ENCODE results near the gene PSMB2. TPM values are rescaled to one million over a fixed set of nuclear protein-coding genes. Genes with fewer than 3 reads are reported as not detected.

PSMB2 gene
- total and polyA plus RNA-seq, 2 of the 8 experiments (the other 6 are each of a cell fraction or from before 2014, with no cell fraction given) = 91.4 to 101 TPM

DNA sequence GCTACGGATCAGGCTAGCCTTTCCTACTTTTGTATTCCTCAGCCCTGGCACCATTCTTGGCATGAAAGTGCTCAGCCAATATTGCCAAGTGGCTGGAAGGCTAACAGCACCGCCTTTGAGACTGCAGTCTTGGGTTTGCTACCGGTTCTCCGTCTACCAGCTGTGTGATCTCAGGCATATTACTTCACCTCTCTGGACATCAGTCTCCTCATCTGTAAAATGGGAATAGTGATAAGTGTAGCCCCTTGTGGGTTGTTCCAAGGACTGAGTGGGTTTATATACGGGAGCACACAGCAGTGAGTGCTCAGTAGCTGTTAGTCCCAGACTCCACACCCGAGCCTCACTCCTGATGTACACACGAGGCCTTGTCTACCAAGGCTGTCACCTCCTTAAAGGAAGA is 54.5 kb downstream of the PSMB2 start:
- no peak overlapping the region for H2AK5ac ChIP-seq (ENCODE audit: low read depth, low read length)
- H3K4me3 ChIP-seq (ENCODE audit: extremely low read depth in 1 of 4, insufficient read depth in 2 of 4, low read depth in 3 of 4, low read length in 4 of 4) = no peak overlapping the region
- H3K23ac ChIP-seq (ENCODE audit: insufficient read length) = no peak overlapping the region
- no peak overlapping the region for H2BK12ac ChIP-seq (ENCODE audit: low read depth, low read length)
- H2AFZ ChIP-seq (ENCODE audit: low read length) = no peak overlapping the region
- no peak overlapping the region for H3K14ac ChIP-seq (ENCODE audit: insufficient read length)
- H3K4me2 ChIP-seq (ENCODE audit: insufficient read depth in 1 of 2, low read depth in 2 of 2, low read length in 2 of 2) = no peak overlapping the region
- H4K5ac ChIP-seq (ENCODE audit: insufficient read length, low read depth, low read length) = no peak overlapping the region
- no peak overlapping the region for H3K18ac ChIP-seq (ENCODE audit: extremely low read depth, low read length)
- H3K36me3 ChIP-seq (ENCODE audit: control insufficient read depth in 2 of 4, insufficient read depth in 4 of 4, low read length in 3 of 4) = no peaks in the 10 kb centered on the region
- no peaks in the 10 kb centered on the region for H3K9me3 ChIP-seq (ENCODE audit: insufficient read depth in 2 of 2, low read depth in 1 of 2, low read length in 1 of 2)
- H4K8ac ChIP-seq (ENCODE audit: extremely low read depth, insufficient read depth, low read length) = no peak overlapping the region; the same call in 1 of the 2 replicates
- no peaks in the 10 kb centered on the region; the same call in 1 of the 2 replicates for H3K23me2 ChIP-seq (ENCODE audit: low read depth, low read length)
- 0 out of 2 replicates have a peak, but pooled peaks cover 2% of the 10 kb centered on the region for H3K79me1 ChIP-seq (ENCODE audit: low read depth, low read length)
- ChIA-PET CTCF (ENCODE audit: partially characterized antibody) (interaction anchor here (0.6 to 4.4 kb wide), 4 partner anchors 16 to 129 kb away, joined by 3 to 20 read pairs (median 4); no protein-coding TSS in a partner anchor), POLR2A (ENCODE audit: partially characterized antibody) (interaction anchor here (2.7 kb wide), 1 partner anchor 13 kb away, joined by 10 read pairs; no protein-coding TSS in a partner anchor)
- H2BK15ac ChIP-seq (ENCODE audit: low read length) = no peak overlapping the region
- no peak overlapping the region for H2BK20ac ChIP-seq (ENCODE audit: low read length)
- H3K79me2 ChIP-seq (ENCODE audit: control insufficient read depth in 1 of 2, insufficient read depth in 2 of 2, low read length in 2 of 2) = no peaks in the 10 kb centered on the region
- H3K27me3 ChIP-seq (replicated peaks in 1 of 4; ENCODE audit: control insufficient read depth in 3 of 4, extremely low read depth in 1 of 4, insufficient read depth in 3 of 4, low read length in 3 of 4) = peaks cover 0 to 2% (median 0%) of the 10 kb centered on the region in 4 experiments; a peak in 1 of 7 replicates
- peaks cover 0 to 8% (median 3%) of the 10 kb centered on the region in 4 experiments; a peak in 3 of 7 replicates for H3K4me1 ChIP-seq (replicated peaks in 1 of 4; ENCODE audit: control insufficient read depth in 3 of 4, insufficient read depth in 4 of 4, low read length in 3 of 4)
- no peak overlapping the region for H3K4ac ChIP-seq (replicated peaks; ENCODE audit: insufficient read length, low read depth, low read length)
- H4K91ac ChIP-seq (replicated peaks; ENCODE audit: insufficient read length, low read length) = no peak overlapping the region
- DNase-seq (ENCODE audit: low read depth in 1 of 2, low spot score in 2 of 2) (no peak), FAIRE-seq (no peak)
- no peak overlapping the region for H3K56ac ChIP-seq (replicated peaks; ENCODE audit: insufficient read length, low read depth, low read length)
- WGBS, 2 experiments (ENCODE audit: extremely low coverage in 1 of 2, insufficient coverage in 1 of 2, insufficient read length in 1 of 2, insufficient replicate concordance in 2 of 2, low coverage in 1 of 2, low lambda C conversion rate in 2 of 2, missing lambda C conversion rate in 1 of 2) = 89% methylated on average over 7 of the region's 7 CpGs; no CpG with 5 or more reads in 1 of the 2 experiments
- no peak overlapping the region for H2BK5ac ChIP-seq (ENCODE audit: low read depth, low read length)
- H4K20me1 ChIP-seq (replicated peaks in 1 of 2; ENCODE audit: control insufficient read depth in 1 of 2, insufficient read depth in 2 of 2, low read length in 2 of 2) = peaks cover 0 to 16% of the 10 kb centered on the region in 2 experiments
- no peak overlapping the region for H3K27ac ChIP-seq (ENCODE audit: low read depth, low read length)
- no peak for TF ChIP-seq SIN3A (conservative IDR thresholded peaks at IDR 0.05 in 1 of 2, IDR thresholded peaks at IDR 0.05 in 1 of 2; ENCODE audit: low read depth in 1 of 2, low read length in 2 of 2)
- no peak for TF ChIP-seq POLR2A (IDR thresholded peaks at IDR 0.05; ENCODE audit: control extremely low read depth in 1 of 2, low read depth in 2 of 2, low read length in 2 of 2)
- TF ChIP-seq TEAD4 (IDR thresholded peaks at IDR 0.05; ENCODE audit: low read depth, low read length) = no peak
- no peak for TF ChIP-seq TBP (IDR thresholded peaks at IDR 0.05; ENCODE audit: low read depth, low read length)
- TF ChIP-seq RBBP5 (IDR thresholded peaks at IDR 0.05; ENCODE audit: borderline replicate concordance, low read depth, low read length) = no peak
- TF ChIP-seq JUND (IDR thresholded peaks at IDR 0.05; ENCODE audit: low read length) = no peak
- no peak for TF ChIP-seq CHD2 (IDR thresholded peaks at IDR 0.05; ENCODE audit: low read length)
- TF ChIP-seq TAF1 (IDR thresholded peaks at IDR 0.05; ENCODE audit: low read depth, low read length) = no peak
- TF ChIP-seq BCL11A (IDR thresholded peaks at IDR 0.05; ENCODE audit: low read depth in 2 of 2, low read length in 2 of 2) = no peak
- H3K9ac ChIP-seq (replicated peaks in 1 of 4; ENCODE audit: extremely low read depth in 1 of 4, low read depth in 3 of 4, low read length in 3 of 4) = no peak overlapping the region
- H2BK120ac ChIP-seq (replicated peaks; ENCODE audit: low read depth, low read length) = no peak overlapping the region

All from H1 (cell line).